ENCODE data around the gene SORL1. TPM values are rescaled to one million over a fixed set of nuclear protein-coding genes. Genes with fewer than 3 reads are reported as not detected.

SORL1 gene
- total RNA-seq, 1 donor from 2014 or later: 14.3 TPM

- ATAC-seq: no peak
Observed at GRCh38 chr11:121535129-121535796, 83.1 kb downstream of the SORL1 start.

- ATAC-seq: no peak
Observed at GRCh38 chr11:121536126-121536525, 84.0 kb downstream of the SORL1 start.

- no peak for ATAC-seq
Observed at GRCh38 chr11:121538054-121538453, 85.9 kb downstream of the SORL1 start.

DNA sequence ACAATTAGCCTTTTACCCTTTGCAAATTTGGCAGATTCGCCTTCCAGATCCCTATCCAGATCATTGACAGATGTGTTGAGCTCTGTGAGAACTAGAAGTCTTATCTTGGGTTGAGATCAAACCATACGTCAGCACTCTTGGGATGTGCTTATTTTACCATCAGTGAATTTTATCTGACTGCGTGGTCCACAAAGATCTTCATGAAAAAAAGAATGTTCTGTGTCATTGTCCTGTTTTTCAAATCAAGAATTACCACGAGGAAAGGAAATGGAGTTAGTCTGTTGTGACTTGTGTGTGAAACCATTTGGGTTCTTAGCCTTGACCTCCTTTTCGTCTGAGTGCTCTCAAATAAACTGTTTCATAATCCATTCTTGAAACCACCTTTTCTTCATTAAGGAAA is 86.9 kb downstream of the SORL1 start:
- ATAC-seq: no peak

- peak; percentile 80 for ATAC-seq
Observed at GRCh38 chr11:121540627-121541026, 88.5 kb downstream of the SORL1 start.

DNA sequence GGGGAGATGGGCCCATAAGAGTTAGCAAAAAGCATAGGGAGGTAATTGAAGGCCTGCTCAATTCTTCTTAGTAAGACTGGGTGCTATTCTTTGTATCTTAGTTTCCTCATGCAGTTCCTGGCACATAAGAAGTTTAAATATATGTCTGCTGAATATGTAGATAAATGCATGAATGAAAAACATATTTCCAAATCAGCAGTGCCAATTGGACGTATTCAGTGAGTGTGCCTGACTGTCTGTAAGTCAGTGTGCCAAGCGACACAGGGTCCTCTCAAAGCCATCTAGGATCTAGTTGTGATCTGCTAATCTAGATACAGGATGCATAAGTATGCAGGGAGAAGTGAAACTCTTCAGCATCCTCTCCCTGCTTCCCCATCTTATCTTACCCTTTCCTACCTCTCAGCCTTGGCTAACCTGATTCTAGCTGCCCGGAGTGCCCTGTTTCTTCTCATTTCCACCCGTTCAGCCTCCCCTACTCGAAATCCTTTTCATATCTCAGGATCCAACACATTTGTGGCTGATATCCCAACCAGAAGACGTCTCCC is 91.8 kb downstream of the SORL1 start:
- ATAC-seq: no peak

GRCh38 chr11:121544956-121545355 is 92.8 kb downstream of the SORL1 start:
- no peak for ATAC-seq

DNA sequence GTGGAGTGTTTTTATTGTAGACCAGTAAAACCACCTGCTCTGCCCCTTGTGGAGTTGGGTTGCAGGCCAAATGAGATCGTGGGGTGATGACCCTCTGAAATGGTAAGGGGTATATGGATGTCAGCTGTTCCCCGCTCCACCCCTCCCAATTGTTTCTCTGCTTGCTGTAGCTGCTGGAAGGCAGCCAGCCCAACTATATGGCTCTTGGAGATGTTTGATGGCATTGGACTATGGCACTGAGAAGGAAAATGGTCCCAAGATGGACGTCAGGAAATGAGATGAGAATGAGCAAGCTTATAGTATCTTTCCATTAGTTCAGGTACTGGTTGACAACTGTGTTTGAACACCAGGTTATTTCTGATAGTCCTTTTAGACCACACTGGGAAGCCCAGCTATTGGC is 95.5 kb downstream of the SORL1 start:
- no peak for ATAC-seq

DNA sequence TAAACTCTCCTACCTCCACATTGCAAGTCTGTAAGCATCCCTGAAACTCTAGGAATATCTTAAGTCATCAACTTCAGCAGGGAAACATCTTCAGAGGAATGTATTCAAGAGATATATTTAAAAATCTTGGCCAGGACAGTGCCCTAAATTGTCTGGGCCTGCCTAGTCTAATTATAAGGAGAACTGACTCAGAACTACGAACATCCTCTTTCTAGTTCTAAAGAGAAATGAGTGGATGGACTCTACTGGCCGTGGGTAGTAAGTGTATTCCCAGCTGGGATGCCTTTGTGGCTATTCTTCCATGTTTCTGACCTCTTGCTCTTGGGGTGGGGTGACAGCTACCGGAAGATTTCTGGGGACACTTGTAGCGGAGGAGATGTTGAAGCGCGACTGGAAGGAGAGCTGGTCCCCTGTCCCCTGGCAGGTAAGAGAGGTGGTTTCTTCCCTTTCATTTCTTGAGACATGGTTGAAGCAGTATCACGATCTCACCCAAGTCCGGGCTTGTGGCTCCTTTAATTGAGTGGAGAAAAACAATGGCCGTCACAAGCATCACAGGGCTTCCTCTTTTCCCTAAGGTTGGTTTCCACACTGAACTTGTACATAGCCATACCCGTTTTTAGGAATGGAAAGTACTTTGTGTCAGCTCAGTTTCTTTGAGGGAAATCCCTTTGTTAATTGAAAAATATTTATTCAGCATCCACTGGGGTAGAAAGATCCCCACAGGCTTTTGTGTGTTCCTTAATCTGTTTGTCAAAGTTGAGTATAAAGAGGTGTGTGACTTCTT is 98.3 kb downstream of the SORL1 start:
- peak; percentile 65 for ATAC-seq

DNA sequence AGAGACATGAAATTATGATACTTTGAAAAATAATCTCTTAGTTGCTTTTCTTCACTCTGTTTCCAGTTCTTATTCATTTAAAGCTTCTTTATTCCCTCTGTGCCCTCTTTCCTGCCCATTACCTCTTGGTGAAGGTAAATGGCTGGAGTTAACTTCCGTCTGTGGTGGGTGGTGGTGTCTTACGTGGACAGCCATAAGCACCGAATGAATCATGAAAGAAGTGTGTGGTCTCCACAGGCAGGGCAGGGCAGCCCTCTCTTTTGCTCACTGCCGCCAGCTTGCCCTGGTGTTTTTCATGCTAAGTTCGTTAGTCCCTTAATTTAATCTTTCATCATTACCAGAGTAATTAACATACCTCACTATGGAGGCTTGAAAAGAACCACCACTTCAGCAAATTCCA is 99.3 kb downstream of the SORL1 start:
- no peak for ATAC-seq

- no peak for ATAC-seq
Observed at GRCh38 chr11:121552154-121552553, 100.0 kb downstream of the SORL1 start.

- ATAC-seq: no peak
Observed at GRCh38 chr11:121552644-121553043, 100.5 kb downstream of the SORL1 start.

GRCh38 chr11:121553389-121553788 is 101.3 kb downstream of the SORL1 start:
- ATAC-seq: no peak

- ATAC-seq: peak; percentile 54
Observed at GRCh38 chr11:121553806-121554205, 101.7 kb downstream of the SORL1 start.

DNA sequence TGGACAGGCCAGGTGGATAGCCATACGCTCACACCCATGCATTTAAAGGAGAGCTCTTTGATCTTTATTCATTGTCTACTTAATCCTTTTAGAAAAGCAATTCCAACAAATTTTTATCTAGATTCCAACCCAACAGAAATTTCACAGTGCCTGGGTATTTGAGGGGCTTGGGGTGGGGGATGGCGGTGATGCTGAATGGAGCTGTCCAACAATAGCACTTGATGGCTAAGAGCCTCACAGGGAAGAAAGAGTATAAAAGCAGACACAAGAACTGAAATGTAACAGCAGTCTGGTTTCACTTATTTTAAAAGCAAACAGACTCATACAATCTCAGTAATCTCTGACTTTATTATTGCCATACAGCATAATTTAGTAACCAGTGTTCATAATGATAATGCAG is 102.4 kb downstream of the SORL1 start:
- ATAC-seq: no peak

DNA sequence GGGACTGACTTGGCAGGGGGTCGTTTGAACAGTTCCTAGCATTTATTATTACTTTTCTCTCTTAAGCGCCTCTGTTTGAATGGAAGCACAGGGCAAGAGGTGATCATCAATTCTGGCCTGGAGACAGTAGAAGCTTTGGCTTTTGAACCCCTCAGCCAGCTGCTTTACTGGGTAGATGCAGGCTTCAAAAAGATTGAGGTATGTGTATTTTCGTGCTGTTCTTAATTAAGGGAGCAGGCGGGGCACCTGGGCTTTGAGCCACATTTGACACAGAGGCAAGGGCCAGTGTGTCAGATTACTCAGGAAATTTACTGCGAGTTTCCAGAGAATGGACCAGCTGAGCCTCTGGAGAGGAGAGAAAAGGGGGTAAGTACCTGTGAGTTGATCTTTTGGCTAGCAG is 103.0 kb downstream of the SORL1 start:
- ATAC-seq: no peak

- no peak for ATAC-seq
Observed at GRCh38 chr11:121556937-121557336, 104.8 kb downstream of the SORL1 start.

DNA sequence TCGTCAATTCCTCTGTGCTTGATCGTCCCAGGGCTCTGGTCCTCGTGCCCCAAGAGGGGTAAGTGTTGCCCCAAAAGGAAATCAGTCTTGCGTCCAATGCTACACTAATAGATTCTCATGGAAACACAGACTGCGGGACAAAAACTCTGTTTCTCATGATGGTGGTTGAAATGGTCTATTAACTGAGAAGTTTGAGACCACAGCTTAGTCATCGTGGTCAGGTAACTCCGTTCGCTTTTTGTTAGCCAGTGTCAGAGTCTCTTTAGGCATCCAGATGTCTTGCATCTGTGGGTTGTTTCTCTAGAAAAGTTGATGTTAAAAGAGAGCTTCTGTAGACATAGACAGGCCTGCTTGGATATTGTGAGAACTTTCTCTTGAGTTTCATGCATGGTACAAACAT is 105.2 kb downstream of the SORL1 start:
- ATAC-seq: no peak

DNA sequence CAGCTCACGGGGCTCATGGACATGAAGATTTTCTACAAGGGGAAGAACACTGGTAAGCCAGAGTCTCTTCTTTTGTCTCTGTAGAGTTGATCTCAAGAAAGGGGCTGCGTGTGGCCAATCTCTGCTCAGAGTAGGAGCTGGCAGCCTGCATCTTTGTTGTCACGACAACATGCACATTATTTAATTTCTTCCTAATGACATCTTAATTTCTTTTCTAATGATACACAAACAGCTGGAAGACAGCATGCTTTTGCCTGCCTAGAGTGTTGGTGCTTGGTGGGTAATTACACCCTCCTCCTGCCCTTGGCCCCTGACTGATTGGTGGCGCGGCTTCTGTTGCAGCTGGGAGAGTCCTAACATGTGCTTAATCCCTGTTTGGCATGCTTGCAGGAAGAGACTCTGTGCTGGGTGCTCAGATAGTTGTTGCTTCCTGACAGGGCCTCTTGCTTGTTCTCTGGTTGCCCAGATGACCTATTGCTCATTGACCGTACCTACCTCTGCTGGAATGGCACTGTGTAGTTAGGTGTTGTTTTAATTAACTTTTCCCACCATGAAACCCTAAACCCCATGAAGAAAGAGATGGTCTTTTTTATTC is 107.6 kb downstream of the SORL1 start:
- no peak for ATAC-seq

DNA sequence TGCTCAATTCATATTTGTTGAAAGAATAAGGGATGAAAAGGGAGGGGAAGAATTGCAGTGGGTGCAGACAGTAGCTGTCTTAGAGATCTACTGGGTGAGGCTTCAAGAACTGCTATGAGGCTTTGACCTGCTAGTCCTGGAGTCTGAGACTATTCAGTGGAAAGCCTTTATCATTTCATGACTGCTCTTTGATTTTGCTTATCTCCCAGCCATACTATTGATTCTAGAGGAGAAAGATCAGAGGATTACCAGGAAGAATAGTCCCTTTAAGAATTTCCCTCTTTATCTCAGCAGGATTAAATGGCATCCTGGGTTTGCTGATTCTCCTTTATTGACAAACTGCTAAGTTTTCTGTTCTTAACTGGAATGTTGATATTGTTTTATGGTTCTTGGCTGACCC is 108.1 kb downstream of the SORL1 start:
- ATAC-seq: no peak

GRCh38 chr11:121561240-121561639 is 109.1 kb downstream of the SORL1 start:
- no peak for ATAC-seq

- ATAC-seq: no peak
Observed at GRCh38 chr11:121561716-121562115, 109.6 kb downstream of the SORL1 start.

DNA sequence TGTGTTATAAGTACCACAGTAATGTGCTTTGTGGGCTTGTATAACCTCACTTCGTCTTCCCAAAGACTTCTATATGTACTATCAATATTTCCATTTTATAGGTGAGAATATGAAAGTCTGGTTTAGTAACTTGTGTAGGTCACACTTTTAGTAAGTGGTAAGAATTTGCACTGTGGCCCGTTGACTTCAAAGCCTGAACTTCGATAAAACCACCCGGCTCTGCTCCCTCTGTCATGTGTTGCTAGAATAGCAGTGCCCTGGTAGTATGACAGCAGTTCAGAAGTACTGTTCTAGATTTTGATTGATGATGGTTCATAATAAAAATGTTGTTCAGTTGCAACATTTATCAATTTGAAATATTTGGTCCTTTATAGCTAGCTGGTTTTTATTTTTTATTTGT is 110.9 kb downstream of the SORL1 start:
- ATAC-seq: no peak

All from esophagus mucosa (tissue), 1 donor.